ENCODE data around the gene DEFB124. TPM values are rescaled to one million over a fixed set of nuclear protein-coding genes. Genes with fewer than 3 reads are reported as not detected.

The DEFB124 gene
- total RNA-seq, 1 donor from 2014 or later: not detected

- no peak overlapping the region for H3K4me3 ChIP-seq
- DNase-seq (ENCODE audit: low spot score): no peak
- TF ChIP-seq EZH2 (IDR thresholded peaks at IDR 0.05) (no peak), CTCF (IDR thresholded peaks at IDR 0.05) (no peak), EZH2phosphoT487 (IDR thresholded peaks at IDR 0.05) (no peak)
- peaks cover 14% of the 10 kb centered on the region for H3K9me3 ChIP-seq (ENCODE audit: low read depth)
- H3K9me3 Mint-ChIP-seq: no peaks in the 10 kb centered on the region
- H3K4me3 Mint-ChIP-seq: no peak overlapping the region
- H3K27ac ChIP-seq: no peak overlapping the region
- H3F3A ChIP-seq (ENCODE audit: low read depth): no peaks in the 10 kb centered on the region
- H3K4me2 ChIP-seq: no peak overlapping the region
- no peaks in the 10 kb centered on the region for H3K36me3 ChIP-seq
- no peak overlapping the region for H2AFZ ChIP-seq (replicated peaks)
- H4K20me1 ChIP-seq (ENCODE audit: low read depth): no peaks in the 10 kb centered on the region
- peaks cover 18% of the 10 kb centered on the region for H3K27me3 Mint-ChIP-seq (ENCODE audit: insufficient read depth, low read depth)
- no peaks in the 10 kb centered on the region for H3K4me1 ChIP-seq
- H3K27me3 ChIP-seq: no peaks in the 10 kb centered on the region
- no peak overlapping the region for H3K9ac ChIP-seq
- H3K79me2 ChIP-seq (ENCODE audit: low read depth): no peaks in the 10 kb centered on the region
- H3K27ac Mint-ChIP-seq: no peak overlapping the region
- no peaks in the 10 kb centered on the region for H3K4me1 Mint-ChIP-seq
- no peaks in the 10 kb centered on the region for H3K36me3 Mint-ChIP-seq
Measured at GRCh38 chr20:31488115-31488514, 13.2 kb upstream of the DEFB124 start.

DNA sequence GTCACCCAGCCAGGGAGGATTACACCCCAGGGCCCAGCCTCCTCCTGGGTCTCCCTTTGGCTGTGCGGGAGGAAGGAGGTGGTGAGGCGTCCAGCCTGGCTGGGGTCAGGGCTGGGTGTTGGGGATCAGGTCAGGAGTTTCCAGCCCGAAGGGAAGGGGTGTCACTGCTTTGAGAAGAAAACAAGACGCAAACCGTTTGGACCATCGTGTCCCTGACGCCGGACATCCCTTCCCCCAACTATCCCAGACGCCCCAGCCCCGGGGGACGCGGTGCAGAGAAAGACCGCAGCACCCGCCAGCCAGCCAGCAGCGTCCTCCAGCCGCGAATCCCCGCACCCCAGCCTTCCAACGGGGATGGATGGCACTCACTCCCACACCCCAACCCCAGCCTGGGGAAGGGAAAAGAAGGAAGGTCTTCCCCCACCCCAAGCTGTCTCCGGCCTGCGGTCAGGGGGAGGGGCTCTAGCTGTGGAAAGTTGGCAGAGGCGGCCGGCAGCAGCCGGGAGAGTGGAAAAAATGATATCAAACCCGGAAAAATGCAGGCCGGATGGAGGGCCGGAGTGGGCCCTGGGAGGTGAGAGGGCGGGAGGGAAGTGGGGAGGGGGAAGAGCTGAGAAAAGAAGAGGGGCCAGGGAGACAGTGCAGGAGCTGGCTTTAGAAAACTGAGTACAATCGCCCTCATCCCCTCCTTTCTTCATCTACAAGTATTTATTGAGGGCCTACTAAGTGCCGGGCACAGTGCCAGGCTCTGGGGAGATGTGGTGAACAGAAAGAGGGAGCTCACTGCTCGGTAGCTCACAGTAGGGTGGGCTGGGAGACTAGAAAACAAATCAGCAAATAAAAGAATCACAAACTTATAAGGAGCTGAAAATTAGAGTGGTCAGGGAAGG is 10.8 kb upstream of the DEFB124 start:
- Mint-ChIP-seq H3K27ac (no peak overlapping the region), H3K4me3 (no peak overlapping the region), H3K9me3 (no peaks in the 10 kb centered on the region), H3K27me3 (ENCODE audit: insufficient read depth, low read depth) (peaks cover 11% of the 10 kb centered on the region), H3K4me1 (no peaks in the 10 kb centered on the region), H3K36me3 (no peaks in the 10 kb centered on the region)
- H3K4me1 ChIP-seq: no peaks in the 10 kb centered on the region
- H2AFZ ChIP-seq (replicated peaks): no peak overlapping the region
- H4K20me1 ChIP-seq (ENCODE audit: low read depth): no peaks in the 10 kb centered on the region
- DNase-seq (ENCODE audit: low spot score): no peak
- H3K27ac ChIP-seq: no peak overlapping the region
- no peaks in the 10 kb centered on the region for H3K36me3 ChIP-seq
- peaks cover 16% of the 10 kb centered on the region for H3K9me3 ChIP-seq (ENCODE audit: low read depth)
- H3K4me2 ChIP-seq: no peak overlapping the region
- TF ChIP-seq EZH2phosphoT487 (IDR thresholded peaks at IDR 0.05) (no peak), CTCF (IDR thresholded peaks at IDR 0.05) (no peak), EZH2 (IDR thresholded peaks at IDR 0.05) (no peak)
- H3K9ac ChIP-seq: no peak overlapping the region
- H3F3A ChIP-seq (ENCODE audit: low read depth): no peaks in the 10 kb centered on the region
- H3K4me3 ChIP-seq: no peak overlapping the region
- H3K27me3 ChIP-seq: no peaks in the 10 kb centered on the region
- no peaks in the 10 kb centered on the region for H3K79me2 ChIP-seq (ENCODE audit: low read depth)

GRCh38 chr20:31484001-31484400 is 9.1 kb upstream of the DEFB124 start:
- Histone ChIP-seq H4K20me1 (ENCODE audit: low read depth) (no peaks in the 10 kb centered on the region), H3K9me3 (ENCODE audit: low read depth) (peaks cover 9% of the 10 kb centered on the region), H3K4me2 (no peak overlapping the region), H3K79me2 (ENCODE audit: low read depth) (no peaks in the 10 kb centered on the region), H3K4me1 (no peaks in the 10 kb centered on the region), H3K27ac (no peak overlapping the region), H3K4me3 (no peak overlapping the region), H3K36me3 (no peaks in the 10 kb centered on the region), H2AFZ (replicated peaks) (no peak overlapping the region), H3F3A (ENCODE audit: low read depth) (no peaks in the 10 kb centered on the region), H3K27me3 (no peaks in the 10 kb centered on the region), H3K9ac (no peak overlapping the region)
- Mint-ChIP-seq H3K9me3 (no peaks in the 10 kb centered on the region), H3K27ac (no peak overlapping the region), H3K4me1 (no peaks in the 10 kb centered on the region), H3K4me3 (no peak overlapping the region), H3K27me3 (ENCODE audit: insufficient read depth, low read depth) (peaks cover 7% of the 10 kb centered on the region), H3K36me3 (no peaks in the 10 kb centered on the region)
- TF ChIP-seq EZH2 (IDR thresholded peaks at IDR 0.05) (no peak), CTCF (IDR thresholded peaks at IDR 0.05) (no peak), EZH2phosphoT487 (IDR thresholded peaks at IDR 0.05) (no peak)
- DNase-seq (ENCODE audit: low spot score): no peak

Data from neural progenitor cell (in vitro differentiated cells).